HepG2 (cell line): ENCODE data around the gene P2RX5.

Experiments used
- ELF1 ChIP-seq: sonication (generic); formaldehyde crosslinking; IDR thresholded peaks from 2 replicates; pipeline ENCODE4 v1.4.0; 2020; ENCODE audit warnings: missing genetic modification reagents
- GTF3A ChIP-seq: sonication (generic); formaldehyde crosslinking; conservative IDR thresholded peaks from 2 replicates; pipeline ENCODE4 v1.4.0; 2020; ENCODE audit warnings: mild to moderate bottlenecking, missing genetic modification reagents
- NFATC3 ChIP-seq: sonication (generic); formaldehyde crosslinking; IDR thresholded peaks from 2 replicates; pipeline ENCODE4 v1.5.1; 2020; ENCODE audit warnings: mild to moderate bottlenecking, missing genetic modification reagents
- NFYB ChIP-seq: sonication (generic); formaldehyde crosslinking; IDR thresholded peaks from 2 replicates; pipeline ENCODE4 v1.4.0; 2020; ENCODE audit warnings: missing genetic modification reagents
- PHF21A ChIP-seq: sonication (generic); formaldehyde crosslinking; IDR thresholded peaks from 2 replicates; pipeline ENCODE4 v1.5.0; 2020; ENCODE audit warnings: mild to moderate bottlenecking, missing genetic modification reagents
- ZNF230 ChIP-seq: sonication (generic); formaldehyde crosslinking; IDR thresholded peaks from 2 replicates; pipeline ENCODE4 v1.4.0; 2020; ENCODE audit warnings: mild to moderate bottlenecking, missing genetic modification reagents

- TF ChIP-seq NFATC3 (CRISPR knock-in tag): no peak; the same call in 1 of the 2 replicates
- TF ChIP-seq ELF1 (CRISPR knock-in tag): peak; percentile 11; the same call in 1 of the 2 replicates
- TF ChIP-seq PHF21A (CRISPR knock-in tag): peak; percentile 80; the same call in 1 of the 2 replicates
- TF ChIP-seq NFYB (CRISPR knock-in tag): peak; percentile 89
- no peak for TF ChIP-seq ZNF230 (CRISPR knock-in tag)
- 0 out of 2 replicates have a peak, but pooled peaks have one; percentile 86 for TF ChIP-seq GTF3A (CRISPR knock-in tag)
These were observed 27.5 kb downstream of the P2RX5 start, which contains the start of the genes EMC6 and TAX1BP3 for GRCh38 chr17:3668279-3669084.
